Stimulated activated CD8-positive, alpha-beta memory T cell treated with anti-CD3 and anti-CD28 coated beads, Interleukin-2, amount 100 ng/mL, for 48 hours (primary cell): Measurements from ENCODE around the gene NEO1.
"Not testable (repeated sequence)": the region's sequence is repeated elsewhere in the genome, so short reads cannot be mapped to it uniquely, and the experiment has no call there.

Source experiments
- DNase-seq, 2 donors: peaks; one replicate each; pipeline ENCODE4 v3.0.0-alpha.2; 2020; ENCODE audit warnings: low read depth in 2 of 2

NEO1 gene

DNA sequence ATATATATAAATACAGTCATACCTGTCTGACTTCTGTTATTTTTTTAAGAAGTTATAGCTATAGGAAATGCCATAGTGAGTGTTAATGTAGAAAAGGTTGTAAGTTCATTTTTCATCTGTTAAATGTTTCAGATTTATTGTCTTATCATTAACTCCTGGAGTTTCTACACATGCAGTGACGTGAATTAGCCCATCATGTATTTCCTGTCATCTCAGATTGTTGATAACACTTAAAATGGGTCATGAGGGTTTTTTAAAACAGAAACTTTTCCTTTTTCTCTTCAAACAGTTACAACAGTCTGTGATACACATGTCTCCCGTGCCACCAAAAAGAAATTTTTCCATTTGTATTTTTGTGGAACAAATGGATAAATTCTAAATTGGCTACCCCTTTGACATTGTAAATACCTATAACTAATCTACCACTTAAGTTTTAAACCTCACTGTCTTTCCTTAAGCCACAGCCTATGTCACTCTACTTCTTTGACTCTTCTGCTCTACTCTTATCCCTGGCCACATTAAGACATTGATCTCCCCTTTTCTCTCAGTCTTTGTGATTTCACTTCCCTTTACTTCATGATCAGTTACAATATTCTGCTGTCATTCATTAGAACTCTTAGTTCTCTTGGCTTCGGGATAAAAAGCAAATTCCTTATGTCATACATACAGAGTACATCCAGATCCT lies 89.1 kb downstream of the NEO1 start:
- DNase-seq: no peak

DNA sequence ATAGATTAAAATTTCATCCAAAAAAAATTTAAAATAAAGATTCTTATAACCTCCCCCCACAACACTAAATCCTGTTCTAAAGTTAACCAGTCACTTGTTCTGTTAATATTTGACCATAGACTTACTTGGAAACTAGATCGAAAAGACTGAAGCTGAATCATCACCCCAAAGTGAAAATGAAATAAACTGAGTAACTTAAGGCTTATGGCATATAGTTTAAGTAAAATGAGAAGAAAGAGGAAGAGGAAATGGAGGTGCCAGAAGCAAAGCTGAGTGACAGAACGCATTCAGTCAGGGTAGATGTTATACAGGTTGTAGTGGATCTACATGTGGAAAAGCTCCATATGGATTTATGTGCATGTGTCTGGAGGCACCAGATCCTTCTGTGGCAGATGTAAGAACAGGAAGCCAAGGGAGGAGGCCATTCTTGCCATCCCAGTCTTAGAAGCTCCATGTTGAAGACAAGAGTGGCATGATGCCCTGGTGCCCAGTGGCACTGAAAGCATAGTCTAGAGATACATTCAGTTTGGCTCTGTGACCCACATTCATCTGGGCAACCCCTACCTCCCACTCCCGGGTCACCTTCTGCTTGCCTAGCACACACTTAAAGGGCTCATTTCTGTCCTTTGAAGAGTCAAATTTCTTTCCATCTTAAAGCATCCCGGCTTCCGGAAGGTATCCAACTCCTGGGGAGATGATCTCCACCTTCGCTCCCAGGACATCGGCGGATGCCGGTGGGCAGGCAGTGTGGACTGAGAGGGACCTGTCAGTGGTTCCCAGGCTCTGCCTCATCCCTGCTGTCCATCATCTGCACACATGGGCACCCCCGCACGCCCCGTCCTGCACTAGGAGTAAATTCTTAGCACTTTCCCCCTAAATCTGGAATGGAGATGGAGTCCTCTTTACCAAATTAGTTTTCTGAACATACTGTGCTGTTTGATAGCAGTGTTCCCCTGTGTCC lies 90.8 kb downstream of the NEO1 start:
- no peak for DNase-seq

DNA sequence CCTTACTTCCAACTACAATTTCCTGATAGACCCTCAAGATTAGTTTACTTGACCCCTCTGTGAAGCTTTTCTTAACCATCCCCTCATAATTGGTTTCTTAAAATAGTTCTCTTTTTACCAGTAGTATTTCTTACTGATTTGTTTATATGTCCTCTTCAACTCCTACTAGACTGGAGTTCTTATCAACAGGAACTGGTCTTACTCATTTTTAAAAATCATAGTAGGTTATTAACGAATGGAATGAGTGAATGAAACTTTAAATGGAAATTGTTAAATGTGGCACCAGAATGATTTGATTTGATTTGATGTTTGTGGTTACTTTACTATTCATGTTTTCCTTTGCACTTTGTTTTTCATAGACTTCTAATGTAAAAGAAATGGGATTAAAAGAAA lies 91.5 kb downstream of the NEO1 start:
- no peak for DNase-seq

- DNase-seq: no peak
Measured at GRCh38 chr15:73146419-73146818, 94.2 kb downstream of the NEO1 start.

- no peak for DNase-seq
Measured at GRCh38 chr15:73150831-73151230, 98.6 kb downstream of the NEO1 start.

GRCh38 chr15:73153024-73153423 lies 100.8 kb downstream of the NEO1 start:
- DNase-seq: no peak

DNA sequence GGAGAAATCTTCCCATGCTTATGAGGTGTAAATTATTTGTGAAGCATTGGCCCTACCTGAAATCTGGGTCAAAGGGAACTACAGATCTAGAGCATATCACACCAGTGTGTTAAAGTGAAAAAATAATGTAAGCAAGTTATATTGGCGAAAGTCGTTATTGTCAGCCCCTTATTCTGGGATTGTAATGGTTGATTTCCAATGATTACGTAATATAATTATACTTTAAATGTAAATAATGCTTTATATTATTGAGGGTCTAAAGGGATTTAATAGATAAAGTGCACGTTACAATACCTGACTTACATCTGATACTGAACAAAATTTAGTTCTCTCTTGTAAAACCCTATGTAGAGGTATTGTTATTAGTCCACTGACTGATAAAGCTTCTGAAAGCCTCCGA lies 101.2 kb downstream of the NEO1 start:
- DNase-seq: no peak

GRCh38 chr15:73156431-73157191 lies 104.3 kb downstream of the NEO1 start:
- DNase-seq: no peak

DNA sequence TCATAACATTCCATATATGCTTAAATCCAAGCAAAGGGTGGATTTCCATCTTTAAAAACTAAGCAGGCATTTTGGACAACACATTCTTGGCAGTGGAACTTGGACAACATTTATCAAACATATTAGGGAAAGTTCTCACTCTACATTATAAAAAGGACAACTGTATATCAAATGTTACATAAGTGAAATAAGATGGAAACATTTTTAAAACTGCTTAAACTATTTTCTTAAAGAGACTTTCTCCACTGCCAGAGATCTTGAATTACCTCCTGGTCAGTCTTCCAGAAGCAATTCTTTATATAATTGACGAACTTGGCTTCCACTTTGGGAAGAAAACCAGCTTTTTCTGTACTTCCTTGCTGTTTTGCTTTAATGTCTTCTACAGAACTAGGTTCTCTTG lies 109.3 kb downstream of the NEO1 start:
- no peak for DNase-seq

- no peak for DNase-seq
Measured at GRCh38 chr15:73165435-73165834, 113.2 kb downstream of the NEO1 start.

DNA sequence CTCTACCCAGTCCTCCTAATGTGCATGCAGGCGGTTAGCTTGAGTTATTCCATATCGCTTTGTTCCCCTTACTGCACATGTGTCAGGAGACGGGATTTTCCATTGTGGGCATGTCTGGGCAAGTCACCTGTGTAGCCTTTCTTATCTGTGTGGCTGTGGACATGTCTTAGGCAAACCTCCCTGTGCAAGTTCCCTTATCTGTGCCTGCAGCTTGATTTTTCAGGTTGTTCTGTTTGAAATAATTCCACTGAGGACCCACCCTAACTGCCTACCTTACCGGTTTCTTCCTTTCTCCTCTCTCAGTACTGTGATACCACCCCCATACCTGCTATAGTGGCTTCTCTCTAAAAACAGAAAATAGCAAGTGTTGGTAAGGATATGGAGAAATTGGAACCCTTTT lies 113.6 kb downstream of the NEO1 start:
- no peak for DNase-seq

DNA sequence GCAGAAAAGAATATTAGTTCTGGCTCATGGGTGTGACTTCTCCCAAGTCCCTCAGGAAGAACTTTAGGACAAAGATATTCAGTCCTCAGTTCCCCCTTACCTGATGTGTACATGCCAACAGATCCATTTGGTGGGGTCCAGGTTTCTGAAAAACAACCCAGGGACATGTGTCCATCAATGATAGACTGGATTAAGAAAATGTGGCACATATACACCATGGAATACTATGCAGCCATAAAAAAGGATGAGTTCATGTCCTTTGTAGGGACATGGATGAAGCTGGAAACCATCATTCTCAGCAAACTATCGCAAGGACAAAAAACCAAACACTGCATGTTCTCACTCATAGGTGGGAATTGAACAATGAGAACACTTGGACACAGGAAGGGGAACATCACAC lies 114.4 kb downstream of the NEO1 start:
- DNase-seq: not testable (repeated sequence)

DNA sequence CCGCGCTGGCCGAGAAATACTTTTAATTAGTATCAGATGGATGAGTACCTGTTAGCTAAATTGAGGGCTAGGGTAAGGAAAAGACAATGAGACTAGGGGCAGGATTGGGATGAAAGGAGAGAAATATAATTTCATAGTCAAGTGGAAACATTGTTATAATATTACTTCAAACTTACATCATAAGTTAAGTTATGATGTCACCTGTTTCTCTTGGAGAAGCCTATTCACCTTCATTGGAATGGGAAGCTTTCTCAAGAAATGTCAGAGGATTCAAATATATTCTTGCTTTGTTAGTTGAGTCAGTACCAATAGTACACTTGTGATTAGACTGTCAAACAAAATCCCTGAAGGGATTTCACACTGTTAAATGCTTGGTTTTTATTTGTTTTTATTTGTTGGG lies 116.2 kb downstream of the NEO1 start:
- DNase-seq: no peak

GRCh38 chr15:73171711-73172110 lies 119.4 kb downstream of the NEO1 start:
- DNase-seq: no peak

DNA sequence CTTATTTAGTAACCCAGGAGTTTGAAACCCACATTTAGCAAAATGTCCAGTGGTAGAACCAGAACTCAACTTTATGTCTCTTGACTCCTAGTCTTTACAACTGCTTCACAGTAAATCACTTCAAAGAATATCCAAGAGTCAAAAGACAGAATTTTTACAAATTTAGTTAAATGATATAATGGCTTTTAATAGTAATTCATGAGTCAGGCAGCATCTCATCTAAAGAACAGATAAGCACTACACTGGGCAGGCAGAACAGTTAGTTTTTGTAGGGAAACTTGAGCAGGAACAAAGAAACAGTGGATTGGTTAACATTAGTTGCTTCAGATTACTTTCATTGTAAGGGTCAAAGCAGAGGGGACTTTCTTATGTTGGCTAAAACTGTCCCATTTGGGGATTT lies 120.2 kb downstream of the NEO1 start:
- DNase-seq: no peak

- no peak for DNase-seq
Measured at GRCh38 chr15:73174171-73174570, 121.9 kb downstream of the NEO1 start.

GRCh38 chr15:73175382-73175781 lies 123.1 kb downstream of the NEO1 start:
- DNase-seq: no peak

DNA sequence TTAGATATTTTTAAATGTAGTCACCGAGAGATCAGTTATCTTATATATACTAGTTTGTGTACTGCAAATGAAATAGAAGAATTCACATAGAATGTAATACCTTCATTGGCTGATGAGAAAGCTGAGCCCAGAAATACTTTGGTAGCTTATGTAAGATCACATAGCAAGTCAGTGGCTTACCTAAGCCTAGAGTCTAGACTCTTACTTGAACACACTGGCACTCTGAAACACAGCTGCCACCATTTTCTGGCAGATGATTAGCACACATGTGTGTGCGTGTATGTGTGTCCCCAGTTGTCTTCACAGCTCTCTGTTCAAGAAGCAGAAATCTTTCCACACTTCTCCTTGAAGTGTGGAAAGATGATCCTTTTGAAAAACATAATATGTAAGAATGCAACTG lies 124.3 kb downstream of the NEO1 start:
- no peak for DNase-seq

- DNase-seq: no peak
Measured at GRCh38 chr15:73183071-73183470, 130.8 kb downstream of the NEO1 start.

GRCh38 chr15:73190189-73190601 lies 137.9 kb downstream of the NEO1 start:
- DNase-seq: no peak

DNA sequence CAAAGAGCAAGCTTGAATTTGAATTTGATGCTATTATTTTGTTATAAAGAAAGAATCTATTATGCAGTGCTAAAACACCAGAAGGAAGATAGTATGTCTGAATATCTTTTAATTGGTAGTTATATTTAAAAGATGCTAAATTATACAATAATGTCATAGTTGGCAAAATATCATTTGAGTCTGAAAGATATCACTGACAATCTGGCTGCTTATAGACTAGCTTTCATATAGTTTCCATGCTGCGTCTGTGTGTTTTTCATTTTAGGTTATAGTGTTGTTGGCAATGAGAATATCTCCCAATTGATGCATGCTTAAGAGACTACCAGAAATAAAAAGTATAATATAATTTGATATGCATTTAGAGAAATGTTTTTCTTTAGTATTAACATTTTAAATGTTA lies 142.9 kb downstream of the NEO1 start:
- no peak for DNase-seq

DNA sequence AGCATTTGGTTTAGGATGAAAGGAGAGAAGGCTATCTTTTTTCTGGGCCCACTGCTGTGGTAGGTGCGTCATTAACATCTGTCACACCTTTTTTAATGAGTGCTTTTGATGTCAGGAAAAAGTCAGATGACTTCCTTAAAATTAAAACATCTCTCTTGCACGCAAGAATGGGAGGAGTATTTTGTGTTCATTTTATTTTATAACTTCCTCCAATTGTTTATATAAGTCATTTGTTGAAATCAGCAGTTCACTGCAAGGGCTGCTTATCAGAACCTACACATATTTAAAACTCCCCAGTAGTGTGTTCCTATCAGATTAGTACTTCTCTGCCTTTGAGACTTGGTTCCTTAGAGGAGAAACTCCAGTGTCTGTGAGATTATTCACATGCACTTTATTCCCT lies 143.8 kb downstream of the NEO1 start:
- DNase-seq: no peak
